Activated naive CD4-positive, alpha-beta T cell (primary cell): ENCODE data around the gene ADAM11.

Experiments
- DNase-seq, 4 experiments: peaks; one replicate each; lab custom pipeline; 2025; lab: John Stamatoyannopoulos, UW

The ADAM11 gene

DNA sequence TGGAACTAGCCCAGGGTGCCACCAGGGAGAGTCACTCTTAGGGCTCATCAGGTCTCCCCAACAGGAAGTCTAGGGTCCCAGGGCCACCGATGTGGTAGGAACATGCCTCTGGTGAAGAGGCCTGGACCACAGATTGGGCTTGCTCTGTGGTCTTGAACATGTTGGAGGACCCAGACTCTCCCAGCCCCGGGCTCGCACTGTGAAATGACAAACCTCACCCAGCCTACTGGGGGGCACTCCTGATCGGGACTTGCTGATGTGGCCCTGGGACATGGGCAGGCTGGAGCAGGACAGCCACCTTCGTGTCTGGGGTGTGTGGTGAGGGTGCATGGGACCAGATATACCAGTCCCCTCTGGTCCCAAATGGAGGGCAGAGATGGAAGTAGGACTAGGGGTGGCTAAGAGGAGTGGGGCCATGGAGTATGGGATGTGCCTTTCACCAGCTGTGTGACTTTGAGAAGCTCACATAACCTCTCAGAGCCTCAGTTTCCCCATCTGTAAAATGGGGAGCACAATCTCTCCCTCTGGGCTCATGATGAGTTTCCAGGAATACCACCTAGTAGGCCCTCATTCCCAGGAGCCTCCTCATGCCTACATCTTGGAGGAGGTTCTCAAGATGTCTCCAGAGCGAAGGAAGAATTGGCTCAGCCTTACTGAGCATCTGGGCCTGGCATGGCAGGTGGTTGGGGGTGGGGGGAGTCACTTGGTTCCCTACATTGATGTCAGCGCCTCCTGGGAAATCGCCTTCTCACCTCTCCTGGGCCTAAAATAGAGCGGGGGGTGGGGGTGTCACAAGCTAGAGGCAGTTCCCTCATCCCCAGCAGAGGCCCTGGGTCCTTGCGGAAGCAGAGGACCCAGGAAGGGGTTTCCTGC is 1.5 kb upstream of the ADAM11 start:
- DNase-seq, result no peak

- no peak for DNase-seq
Observed at GRCh38 chr17:44757918-44758413, 822 bp upstream of the ADAM11 start.

GRCh38 chr17:44759086-44759915 is 513 bp downstream of the ADAM11 start:
- DNase-seq, result no peak

GRCh38 chr17:44759916-44760243 is 1.1 kb downstream of the ADAM11 start:
- DNase-seq, result no peak

- no peak for DNase-seq
Observed at GRCh38 chr17:44760474-44761308, 1.9 kb downstream of the ADAM11 start.

GRCh38 chr17:44761932-44762810 is 3.4 kb downstream of the ADAM11 start:
- no peak for DNase-seq

DNA sequence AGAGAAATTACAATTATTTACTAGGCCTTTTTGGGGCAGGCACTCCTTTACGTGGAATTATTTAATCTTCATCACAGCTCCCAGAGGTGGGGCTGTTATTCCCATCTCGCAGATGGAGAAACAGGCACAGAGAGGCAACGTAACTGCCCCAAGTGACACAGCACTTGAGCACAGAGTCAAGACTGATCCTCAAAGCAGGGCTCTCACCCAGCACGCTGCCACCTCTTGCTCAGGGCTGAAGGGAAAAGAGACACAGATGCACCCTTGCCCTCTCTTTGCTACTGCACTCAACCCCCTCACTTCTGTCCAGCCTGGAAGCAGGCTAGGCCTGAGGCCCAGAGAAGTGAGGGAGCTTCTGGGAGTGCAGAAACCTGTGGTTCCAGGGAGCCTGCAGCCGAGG is 4.4 kb downstream of the ADAM11 start:
- no peak for DNase-seq

DNA sequence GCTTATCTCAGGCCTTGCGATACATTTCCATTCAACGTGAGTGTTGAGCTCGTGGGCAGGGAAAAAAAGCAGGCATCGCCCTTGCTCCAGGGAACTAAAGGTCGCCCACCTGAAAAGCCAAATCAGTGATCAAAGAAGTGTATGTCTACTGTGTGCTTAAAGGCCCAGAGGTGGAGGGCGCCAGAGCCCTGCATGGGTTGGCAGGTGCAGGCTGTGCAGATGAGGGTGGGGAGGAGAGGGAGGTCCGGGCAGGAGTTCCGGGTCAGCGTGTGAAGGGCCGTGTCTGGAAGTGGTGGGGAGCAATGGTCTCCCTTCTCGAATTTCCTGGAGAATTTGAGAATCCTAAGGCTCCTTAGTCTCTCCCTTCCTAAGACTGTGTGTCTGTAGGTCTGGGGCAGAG is 7.2 kb downstream of the ADAM11 start:
- no peak for DNase-seq

DNA sequence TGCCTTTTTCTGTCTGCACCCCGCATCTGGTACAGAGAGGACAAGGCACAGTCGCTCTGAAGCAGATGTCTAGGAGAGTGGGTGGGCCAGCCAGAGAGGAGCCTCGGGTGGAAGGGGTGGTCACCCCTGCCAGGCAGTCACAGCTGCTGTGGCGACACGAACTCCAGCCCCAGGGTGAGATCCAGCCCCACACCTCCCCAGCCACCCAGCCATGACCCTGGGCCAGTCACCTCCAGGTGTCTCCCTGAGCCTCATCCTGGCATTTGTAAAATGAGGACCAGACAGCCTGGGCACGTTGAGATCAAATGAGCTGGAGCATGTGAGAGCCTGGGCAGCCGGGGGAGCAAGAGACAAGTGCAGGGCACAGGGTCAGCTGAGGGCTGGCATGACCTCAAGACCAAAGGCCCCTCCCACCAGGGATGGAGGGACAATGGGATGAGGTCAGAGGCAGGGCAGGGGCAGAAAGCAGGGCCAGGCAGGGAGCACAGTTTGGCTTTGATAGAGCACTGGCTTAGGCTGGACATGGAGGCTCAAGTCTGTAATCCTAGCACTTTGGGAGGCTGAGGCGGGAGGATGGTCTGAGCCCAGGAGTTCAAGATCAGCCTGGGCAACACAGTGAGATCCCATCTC is 7.7 kb downstream of the ADAM11 start:
- no peak for DNase-seq

- no peak for DNase-seq
Observed at GRCh38 chr17:44767493-44767892, 8.7 kb downstream of the ADAM11 start.

DNA sequence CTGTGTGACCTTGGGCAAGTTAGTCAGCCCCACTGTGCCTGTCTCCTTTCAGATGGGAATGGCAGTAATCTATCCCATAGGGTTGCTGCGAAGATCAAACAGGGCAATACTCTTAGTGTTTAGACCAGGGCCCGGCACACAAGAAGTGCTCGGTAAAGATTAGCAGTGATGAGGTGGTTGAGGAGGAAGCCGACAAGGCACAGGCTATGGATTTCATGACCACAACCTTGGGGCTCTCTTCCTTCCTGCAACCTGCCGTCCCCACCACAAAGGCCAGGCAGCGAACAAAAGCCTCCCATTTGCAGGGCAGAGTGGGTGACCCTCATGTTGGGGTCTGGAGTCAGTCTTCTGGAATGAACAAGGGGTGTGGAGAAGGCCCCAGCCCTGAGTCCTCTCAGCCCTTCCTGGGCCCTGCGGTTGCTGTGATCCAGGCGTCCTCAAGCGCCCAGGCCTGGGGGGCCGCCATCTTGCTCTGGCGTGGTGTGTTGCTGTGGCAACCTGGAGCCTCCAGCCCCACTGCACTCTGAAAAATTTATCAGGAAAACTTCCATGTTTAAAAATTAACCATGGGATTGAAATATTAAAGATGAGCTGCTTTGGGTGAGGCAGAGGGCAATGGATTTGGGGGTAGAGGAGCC is 9.8 kb downstream of the ADAM11 start:
- no peak for DNase-seq

DNA sequence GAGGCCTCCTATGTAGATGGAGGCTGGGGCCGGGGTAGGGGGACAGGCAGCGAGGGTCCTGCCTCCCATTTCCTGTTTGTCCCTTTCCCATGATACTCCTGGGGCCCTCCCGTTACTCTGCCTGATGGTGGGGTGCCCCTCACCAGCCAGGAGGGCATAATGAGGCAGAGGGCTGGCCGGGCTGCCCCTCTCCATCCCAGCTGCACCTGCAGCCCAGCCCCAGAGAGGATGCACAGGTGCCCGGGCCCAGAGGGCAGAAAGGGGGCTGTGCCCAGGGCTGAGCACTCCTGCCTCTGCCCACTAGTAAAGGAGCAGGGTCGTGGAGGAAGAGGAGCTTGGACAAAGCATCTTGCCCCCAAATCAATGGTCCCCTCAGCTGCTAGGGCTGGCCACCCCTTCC is 10.4 kb downstream of the ADAM11 start:
- no peak for DNase-seq

- no peak for DNase-seq
Observed at GRCh38 chr17:44769647-44770084, 10.9 kb downstream of the ADAM11 start.

DNA sequence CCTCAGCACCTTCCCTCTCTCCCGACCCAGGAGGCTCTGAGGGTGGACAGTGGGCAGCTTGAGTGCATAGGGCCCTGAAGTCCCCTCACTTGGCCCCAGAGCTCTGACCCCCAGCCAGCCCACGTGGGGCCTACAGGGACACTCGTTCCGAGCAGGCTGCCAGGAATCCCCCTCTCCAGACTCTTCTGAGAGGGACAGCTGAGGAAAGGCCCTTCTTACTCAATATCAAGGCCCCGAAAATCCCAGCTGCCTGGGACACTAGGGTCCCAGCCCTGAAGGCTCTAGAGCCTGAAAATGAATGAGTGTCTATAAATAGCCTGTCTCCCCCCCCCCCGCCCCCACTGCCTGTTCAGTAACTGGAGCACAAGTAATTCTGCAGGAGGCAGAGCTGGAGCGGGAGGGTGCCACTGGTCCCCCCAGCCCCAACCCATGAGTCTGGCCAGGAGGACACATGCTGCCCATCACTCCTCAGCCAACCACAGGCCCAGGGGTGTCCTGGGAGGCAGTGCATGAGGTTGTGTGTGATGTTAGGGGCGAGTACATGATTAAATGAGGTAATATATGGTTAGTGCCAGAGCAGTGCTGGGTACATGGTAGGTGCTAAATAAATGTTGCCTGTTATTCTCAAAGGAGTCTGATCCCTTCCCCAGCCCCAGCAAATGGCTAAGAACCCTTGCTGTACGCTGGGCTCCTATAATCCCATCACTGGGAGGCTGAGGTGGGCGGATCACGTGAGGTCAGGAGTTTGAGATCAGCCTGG is 11.6 kb downstream of the ADAM11 start:
- no peak for DNase-seq

GRCh38 chr17:44772308-44773045 is 13.7 kb downstream of the ADAM11 start:
- DNase-seq, result no peak

GRCh38 chr17:44773140-44773539 is 14.4 kb downstream of the ADAM11 start:
- DNase-seq, result no peak

DNA sequence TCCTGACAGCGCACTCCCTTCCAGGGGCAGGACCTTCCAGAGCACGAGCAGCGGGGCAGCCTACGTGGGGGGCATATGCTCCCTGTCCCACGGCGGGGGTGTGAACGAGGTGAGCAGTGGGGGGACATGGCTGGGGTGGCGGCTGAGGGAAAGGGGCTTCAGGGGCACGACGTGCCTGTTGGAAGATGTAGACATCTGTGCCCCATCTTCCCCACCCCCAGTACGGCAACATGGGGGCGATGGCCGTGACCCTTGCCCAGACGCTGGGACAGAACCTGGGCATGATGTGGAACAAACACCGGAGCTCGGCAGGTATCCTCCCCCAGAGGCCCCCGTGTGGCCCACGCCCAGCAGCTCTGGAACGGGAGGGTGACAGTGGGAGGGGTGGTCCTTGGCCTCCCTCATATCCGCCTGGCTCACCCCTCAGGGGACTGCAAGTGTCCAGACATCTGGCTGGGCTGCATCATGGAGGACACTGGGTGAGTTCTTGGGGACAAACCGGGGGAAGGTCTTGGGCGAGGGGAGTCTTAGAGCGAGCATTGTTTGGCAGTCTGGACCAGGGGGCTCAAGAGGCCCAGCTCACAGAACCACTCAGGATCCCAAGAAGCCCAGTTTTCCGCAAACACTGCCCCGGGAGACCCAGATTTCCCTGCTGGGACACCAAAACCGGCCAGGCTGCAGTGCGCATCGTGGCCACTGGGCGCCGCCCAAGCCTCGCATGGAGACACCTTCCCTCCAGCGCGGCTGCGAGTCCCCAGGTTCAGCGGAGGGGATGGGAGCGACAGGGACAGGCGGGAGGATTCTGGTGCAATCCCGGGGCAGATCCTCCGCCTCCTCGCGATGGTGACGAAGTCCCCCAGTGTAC is 15.7 kb downstream of the ADAM11 start:
- DNase-seq, result peak; percentile 73 to 87 (median 86)
